Measurements from ENCODE around the gene C2orf80. TPM values are rescaled to one million over a fixed set of nuclear protein-coding genes. Genes with fewer than 3 reads are reported as not detected.

Gene C2orf80
- total and polyA plus RNA-seq, 4 donors, result 6.4 to 35.4 (median 23.3) TPM

DNA sequence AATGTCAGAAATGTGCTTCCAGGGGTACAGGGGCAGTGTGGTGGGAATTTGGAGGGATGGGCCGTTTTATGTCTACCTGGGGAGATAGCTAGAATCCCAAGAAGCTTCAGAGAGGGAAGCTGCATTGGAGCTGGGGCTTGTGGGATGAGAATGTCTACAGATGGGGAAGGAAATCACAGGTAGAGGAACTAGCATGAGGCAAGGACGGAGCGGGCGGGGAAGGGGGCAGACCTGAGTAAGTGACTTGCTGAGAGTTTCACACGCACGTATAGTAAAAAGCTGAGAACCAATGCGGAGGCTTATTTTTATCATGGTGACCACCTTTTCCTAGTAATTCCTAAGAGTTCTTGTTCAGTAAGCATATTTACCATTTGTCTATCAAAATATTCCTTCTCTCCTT lies 6.3 kb downstream of the C2orf80 start:
- Histone ChIP-seq H3K9me3 (ENCODE audit: control insufficient read depth, insufficient read depth, low read length) (no peaks in the 10 kb centered on the region), H3K4me1 (ENCODE audit: control insufficient read depth, insufficient read depth, low read length) (peaks cover 13% of the 10 kb centered on the region), H3K36me3 (ENCODE audit: control insufficient read depth, insufficient read depth, low read length) (peaks cover 2% of the 10 kb centered on the region), H3K27ac (ENCODE audit: low read depth, low read length) (no peak overlapping the region), H3K27me3 (ENCODE audit: control insufficient read depth, insufficient read depth, low read length) (no peaks in the 10 kb centered on the region), H3K4me3 (ENCODE audit: low read depth, low read length) (no peak overlapping the region)
- 32% methylated on average over 4 of the region's 7 CpGs for whole genome bisulfite sequencing (ENCODE audit: insufficient coverage)
- DNase-seq (ENCODE audit: low read depth in 4 of 6, low spot score in 6 of 6), result no peak

DNA sequence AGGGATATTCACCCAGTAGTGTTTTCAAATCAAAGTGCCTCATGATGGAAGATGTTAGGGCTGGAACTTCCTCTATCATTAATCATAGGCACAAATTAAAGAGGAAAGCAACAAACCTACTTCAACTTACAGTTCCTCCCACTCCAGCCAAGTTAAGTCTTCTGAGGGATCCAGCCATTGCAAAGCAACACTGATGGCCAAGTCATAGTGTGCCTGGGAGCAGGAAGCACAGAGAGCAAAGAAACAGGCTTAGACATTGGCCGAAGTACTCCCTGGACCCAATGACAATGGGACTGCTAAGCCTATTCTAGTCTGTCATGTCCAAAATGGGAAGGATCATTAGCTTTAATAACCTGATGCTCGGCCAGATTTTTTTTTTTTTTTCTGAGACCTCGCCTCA lies 7.0 kb downstream of the C2orf80 start:
- peak in 1 of 6 donors; percentile 14 for DNase-seq (ENCODE audit: low read depth in 4 of 6, low spot score in 6 of 6)
- Histone ChIP-seq H3K27ac (ENCODE audit: low read depth, low read length) (no peak overlapping the region), H3K4me3 (ENCODE audit: low read depth, low read length) (no peak overlapping the region), H3K27me3 (ENCODE audit: control insufficient read depth, insufficient read depth, low read length) (no peaks in the 10 kb centered on the region), H3K4me1 (ENCODE audit: control insufficient read depth, insufficient read depth, low read length) (peaks cover 12% of the 10 kb centered on the region), H3K9me3 (ENCODE audit: control insufficient read depth, insufficient read depth, low read length) (no peaks in the 10 kb centered on the region), H3K36me3 (ENCODE audit: control insufficient read depth, insufficient read depth, low read length) (peaks cover 2% of the 10 kb centered on the region)
- WGBS (ENCODE audit: insufficient coverage), result 38% methylated on average over 1 of the region's 3 CpGs

DNA sequence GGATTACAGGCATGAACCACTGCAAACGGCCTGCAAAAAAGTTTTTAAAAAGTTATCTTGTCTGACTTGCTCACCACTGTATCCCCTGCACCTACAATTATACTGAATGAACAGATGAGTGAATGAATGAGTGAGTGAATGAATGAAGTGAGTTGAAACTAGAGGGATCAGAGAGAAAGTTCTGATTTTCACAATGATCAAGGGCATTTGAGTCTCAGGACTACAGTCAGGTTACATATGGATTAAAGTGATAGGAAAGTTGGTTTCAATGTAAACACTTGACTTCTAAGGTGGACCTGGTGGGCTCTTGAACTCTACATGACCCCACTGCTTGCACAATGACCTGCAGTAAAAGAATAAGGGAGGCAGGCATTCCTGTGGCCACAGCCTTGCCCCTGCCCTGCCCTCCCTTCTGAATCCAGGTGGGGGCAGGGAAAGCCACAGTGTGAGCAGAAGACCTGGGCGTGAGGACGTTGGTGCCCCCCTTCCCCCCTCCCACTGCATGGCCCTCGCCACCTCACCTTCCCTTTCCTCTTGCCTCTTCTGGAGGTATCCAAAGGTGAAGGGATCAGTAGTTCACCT lies 10.7 kb downstream of the C2orf80 start:
- H3K27ac ChIP-seq (ENCODE audit: low read depth, low read length), result no peak overlapping the region
- DNase-seq (ENCODE audit: low read depth in 4 of 6, low spot score in 6 of 6), result no peak
- peaks cover 2% of the 10 kb centered on the region for H3K36me3 ChIP-seq (ENCODE audit: control insufficient read depth, insufficient read depth, low read length)
- H3K4me3 ChIP-seq (ENCODE audit: low read depth, low read length), result no peak overlapping the region
- H3K27me3 ChIP-seq (ENCODE audit: control insufficient read depth, insufficient read depth, low read length), result no peaks in the 10 kb centered on the region
- no CpG with 5 or more reads among the region's 4 CpGs for WGBS (ENCODE audit: insufficient coverage)
- peaks cover 17% of the 10 kb centered on the region for H3K4me1 ChIP-seq (ENCODE audit: control insufficient read depth, insufficient read depth, low read length)
- no peaks in the 10 kb centered on the region for H3K9me3 ChIP-seq (ENCODE audit: control insufficient read depth, insufficient read depth, low read length)

DNA sequence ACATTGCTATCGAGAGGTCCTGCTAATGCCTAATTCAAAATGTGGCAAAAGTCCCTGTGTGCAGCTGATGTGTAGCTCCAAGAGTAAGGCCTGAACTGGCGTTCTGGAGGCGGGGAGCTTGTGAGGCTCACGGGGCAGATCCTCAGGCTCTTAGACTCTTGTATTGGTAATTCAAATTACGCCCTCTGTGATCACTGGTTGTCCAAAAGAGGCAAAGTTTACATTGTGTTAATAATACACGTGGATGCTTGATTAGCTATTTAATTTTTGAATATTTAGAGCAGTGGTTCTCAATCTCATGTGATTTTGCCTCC lies 14.0 kb downstream of the C2orf80 start:
- H3K4me1 ChIP-seq (ENCODE audit: control insufficient read depth, insufficient read depth, low read length), result peaks cover 10% of the 10 kb centered on the region
- peak in 2 of 6 donors; percentile 41 to 44 for DNase-seq (ENCODE audit: low read depth in 4 of 6, low spot score in 6 of 6)
- H3K27ac ChIP-seq (ENCODE audit: low read depth, low read length), result peak overlapping the region; percentile 22
- H3K27me3 ChIP-seq (ENCODE audit: control insufficient read depth, insufficient read depth, low read length), result no peaks in the 10 kb centered on the region
- no peaks in the 10 kb centered on the region for H3K9me3 ChIP-seq (ENCODE audit: control insufficient read depth, insufficient read depth, low read length)
- 50% methylated on average over 3 of the region's 6 CpGs for WGBS (ENCODE audit: insufficient coverage)
- H3K36me3 ChIP-seq (ENCODE audit: control insufficient read depth, insufficient read depth, low read length), result peaks cover 4% of the 10 kb centered on the region
- H3K4me3 ChIP-seq (ENCODE audit: low read depth, low read length), result no peak overlapping the region

DNA sequence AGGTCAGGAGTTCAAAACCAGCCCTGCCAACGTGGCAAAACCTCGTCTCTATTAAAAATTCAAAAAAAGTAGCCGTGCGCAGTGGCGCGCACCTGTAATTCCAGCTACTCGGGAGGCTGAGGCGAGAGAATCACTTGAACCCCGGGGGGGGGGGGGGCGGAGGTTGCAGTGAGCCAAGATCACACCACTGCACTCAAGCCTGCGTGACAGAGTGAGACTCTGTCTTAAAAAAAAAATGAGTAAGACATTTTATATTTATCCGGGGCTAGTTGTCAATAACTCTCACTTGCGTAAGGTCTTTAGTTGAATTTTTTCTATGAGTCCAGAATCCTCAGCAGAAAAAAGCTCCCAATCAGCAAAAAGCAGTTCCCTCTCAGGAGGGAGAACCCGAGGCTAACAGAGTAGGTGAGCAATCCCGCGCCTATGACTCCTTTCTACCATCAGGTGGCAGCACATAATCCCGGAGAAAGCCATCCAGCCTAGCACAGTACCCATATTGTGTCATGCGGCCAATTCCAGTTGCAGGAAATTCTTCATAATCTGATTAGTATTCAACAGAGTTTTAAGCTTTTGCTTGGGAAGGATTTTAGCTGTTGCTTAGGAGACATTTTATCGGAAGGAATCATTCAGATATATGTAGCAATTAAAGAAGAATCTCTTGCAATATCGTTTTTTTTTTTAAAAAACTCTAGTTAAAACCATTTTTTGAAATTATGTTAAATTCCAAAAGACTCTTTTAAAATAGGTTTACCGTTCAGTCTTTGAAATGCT lies 14.6 kb downstream of the C2orf80 start:
- peaks cover 10% of the 10 kb centered on the region for H3K4me1 ChIP-seq (ENCODE audit: control insufficient read depth, insufficient read depth, low read length)
- no peak overlapping the region for H3K4me3 ChIP-seq (ENCODE audit: low read depth, low read length)
- H3K36me3 ChIP-seq (ENCODE audit: control insufficient read depth, insufficient read depth, low read length), result peaks cover 4% of the 10 kb centered on the region
- H3K27ac ChIP-seq (ENCODE audit: low read depth, low read length), result peak overlapping the region; percentile 22
- H3K27me3 ChIP-seq (ENCODE audit: control insufficient read depth, insufficient read depth, low read length), result no peaks in the 10 kb centered on the region
- peak in 5 of 6 donors; percentile 70 to 97 (median 82) for DNase-seq (ENCODE audit: low read depth in 4 of 6, low spot score in 6 of 6)
- whole genome bisulfite sequencing (ENCODE audit: insufficient coverage), result no CpG with 5 or more reads among the region's 21 CpGs
- no peaks in the 10 kb centered on the region for H3K9me3 ChIP-seq (ENCODE audit: control insufficient read depth, insufficient read depth, low read length)

DNA sequence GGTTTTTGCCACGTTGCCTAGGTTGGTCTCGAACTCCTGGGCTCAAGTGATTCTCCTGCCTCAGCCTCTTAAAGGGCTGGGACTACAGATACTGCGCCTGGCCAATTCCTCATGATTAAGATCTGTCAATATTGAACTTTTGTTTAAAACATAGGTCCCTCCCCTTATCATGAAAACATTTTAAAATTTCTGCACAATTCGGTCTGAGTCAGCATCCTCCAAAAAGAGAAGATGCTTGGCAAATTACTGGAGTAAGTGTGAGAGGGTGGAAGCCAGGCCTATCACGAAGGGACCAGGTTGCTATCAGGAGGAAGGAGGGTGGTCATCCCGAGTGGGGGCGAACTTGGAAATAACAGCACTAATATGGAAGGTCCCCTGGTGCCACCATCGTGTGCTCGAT lies 15.7 kb downstream of the C2orf80 start:
- WGBS (ENCODE audit: insufficient coverage), result 95% methylated on average over 4 of the region's 9 CpGs

DNA sequence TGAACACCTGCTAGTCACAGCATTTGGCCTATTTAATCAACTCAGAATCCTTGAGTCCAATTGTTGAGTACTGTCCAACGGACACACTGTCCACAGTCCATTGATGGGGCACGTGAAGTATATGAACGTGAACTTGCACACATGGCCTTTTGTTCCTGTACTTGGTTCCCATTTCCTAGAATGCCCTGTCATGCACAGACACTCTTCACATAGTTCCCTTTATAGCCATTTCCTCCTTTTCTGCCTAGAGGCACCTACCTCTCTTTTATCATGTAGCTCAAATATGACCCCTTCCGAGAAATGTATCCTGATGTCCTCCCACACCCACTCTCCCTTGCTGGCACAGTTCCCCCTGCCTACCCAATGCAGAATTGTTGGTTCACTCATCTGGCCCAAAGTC lies 17.7 kb downstream of the C2orf80 start:
- DNase-seq (ENCODE audit: low read depth in 4 of 6, low spot score in 6 of 6), result no peak

More for the DNA sequence above, 15.7 kb downstream of the C2orf80 start:
- Histone ChIP-seq H3K4me3 (ENCODE audit: low read depth, low read length) (no peak overlapping the region), H3K9me3 (ENCODE audit: control insufficient read depth, insufficient read depth, low read length) (no peaks in the 10 kb centered on the region), H3K36me3 (ENCODE audit: control insufficient read depth, insufficient read depth, low read length) (peaks cover 2% of the 10 kb centered on the region), H3K27me3 (ENCODE audit: control insufficient read depth, insufficient read depth, low read length) (no peaks in the 10 kb centered on the region), H3K27ac (ENCODE audit: low read depth, low read length) (no peak overlapping the region), H3K4me1 (ENCODE audit: control insufficient read depth, insufficient read depth, low read length) (peaks cover 10% of the 10 kb centered on the region)
- no peak for DNase-seq (ENCODE audit: low read depth in 4 of 6, low spot score in 6 of 6)

DNA sequence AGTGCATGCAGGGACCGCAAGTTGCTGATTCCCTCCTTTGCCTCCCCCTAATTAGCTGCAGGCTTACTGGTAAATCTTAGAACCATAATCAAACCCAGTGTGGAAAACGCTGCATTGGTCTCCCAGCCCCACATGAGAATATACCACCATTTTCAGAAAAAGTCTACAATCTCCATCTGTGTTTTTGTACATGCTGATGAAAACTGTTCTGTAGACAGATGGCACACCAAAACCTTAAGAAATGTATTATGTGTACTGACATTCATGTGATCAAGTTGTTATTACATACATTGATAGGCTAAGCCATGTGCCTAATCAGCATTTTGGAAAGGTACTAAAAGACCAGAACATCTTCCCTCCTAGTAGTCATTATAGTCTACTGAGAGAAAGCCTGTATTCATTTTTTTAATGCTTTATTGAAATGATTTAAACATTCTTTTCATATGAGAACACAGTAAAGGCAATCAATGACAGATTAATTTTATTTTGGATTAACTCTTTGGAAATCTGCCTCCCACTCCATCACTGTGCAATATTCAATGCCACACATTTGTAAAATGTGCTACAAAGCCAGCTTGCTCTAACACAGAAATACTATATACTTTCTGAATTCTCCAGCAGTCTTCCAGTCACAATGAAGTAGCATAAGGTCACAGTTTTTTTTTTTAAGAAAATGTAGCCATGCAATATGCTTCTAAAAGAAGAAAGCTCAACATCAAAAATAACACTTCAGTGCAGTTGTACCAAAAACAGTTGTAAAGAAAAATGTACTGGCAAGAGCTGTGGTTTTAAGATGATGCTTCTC lies 24.7 kb downstream of the C2orf80 start:
- H3K4me3 ChIP-seq (ENCODE audit: low read depth, low read length), result no peak overlapping the region
- no peaks in the 10 kb centered on the region for H3K27me3 ChIP-seq (ENCODE audit: control insufficient read depth, insufficient read depth, low read length)
- H3K27ac ChIP-seq (ENCODE audit: low read depth, low read length), result no peak overlapping the region
- DNase-seq (ENCODE audit: low read depth in 4 of 6, low spot score in 6 of 6), result peak in 1 of 6 donors; percentile 80
- peaks cover 3% of the 10 kb centered on the region for H3K36me3 ChIP-seq (ENCODE audit: control insufficient read depth, insufficient read depth, low read length)
- WGBS (ENCODE audit: insufficient coverage), result 83% methylated on average over 1 of the region's 2 CpGs
- no peaks in the 10 kb centered on the region for H3K9me3 ChIP-seq (ENCODE audit: control insufficient read depth, insufficient read depth, low read length)
- H3K4me1 ChIP-seq (ENCODE audit: control insufficient read depth, insufficient read depth, low read length), result no peaks in the 10 kb centered on the region

More for the DNA sequence above, 17.7 kb downstream of the C2orf80 start:
- H3K9me3 ChIP-seq (ENCODE audit: control insufficient read depth, insufficient read depth, low read length), result no peaks in the 10 kb centered on the region
- peaks cover 2% of the 10 kb centered on the region for H3K36me3 ChIP-seq (ENCODE audit: control insufficient read depth, insufficient read depth, low read length)
- H3K27ac ChIP-seq (ENCODE audit: low read depth, low read length), result no peak overlapping the region
- WGBS (ENCODE audit: insufficient coverage), result 79% methylated on average over 4 of the region's 4 CpGs
- no peak overlapping the region for H3K4me3 ChIP-seq (ENCODE audit: low read depth, low read length)
- peaks cover 10% of the 10 kb centered on the region for H3K4me1 ChIP-seq (ENCODE audit: control insufficient read depth, insufficient read depth, low read length)
- no peaks in the 10 kb centered on the region for H3K27me3 ChIP-seq (ENCODE audit: control insufficient read depth, insufficient read depth, low read length)

DNA sequence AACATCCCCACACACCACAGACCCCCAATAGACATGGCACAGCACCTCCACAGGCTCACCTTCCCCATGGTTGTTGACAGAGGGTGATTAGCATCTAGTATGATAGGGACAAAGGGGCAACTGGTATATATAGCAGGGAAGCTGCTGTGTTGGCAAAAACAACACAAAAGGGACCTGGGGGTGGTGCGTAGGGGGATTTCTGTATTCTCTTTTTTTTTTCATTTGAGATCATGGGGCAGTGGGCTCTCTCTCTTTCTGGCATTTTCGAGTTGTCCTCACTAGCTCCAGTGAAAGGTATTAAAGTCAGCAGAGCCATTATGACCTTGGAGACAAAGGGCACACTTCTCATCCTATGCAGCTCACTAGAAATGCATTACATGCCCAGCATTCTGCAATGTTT lies 26.3 kb downstream of the C2orf80 start, which contains the start of gene CRYGA:
TSS of gene CRYGA (minus strand) at position 101 of the 400 bp plus-strand sequence. CDS start at position 68, 33 bp downstream.
- no peak within 1 kb of the TSS for H3K27ac ChIP-seq (ENCODE audit: low read depth, low read length)
- WGBS (ENCODE audit: insufficient coverage), result 50% methylated on average over 1 of the region's 2 CpGs
- no peaks in the 10 kb centered on the region for H3K4me1 ChIP-seq (ENCODE audit: control insufficient read depth, insufficient read depth, low read length)
- no peak for DNase-seq (ENCODE audit: low read depth in 4 of 6, low spot score in 6 of 6)
- H3K9me3 ChIP-seq (ENCODE audit: control insufficient read depth, insufficient read depth, low read length), result no peaks in the 10 kb centered on the region
- no peaks in the 10 kb centered on the region for H3K27me3 ChIP-seq (ENCODE audit: control insufficient read depth, insufficient read depth, low read length)
- H3K4me3 ChIP-seq (ENCODE audit: low read depth, low read length), result no peak within 1 kb of the TSS
- H3K36me3 ChIP-seq (ENCODE audit: control insufficient read depth, insufficient read depth, low read length), result peaks cover 3% of the 10 kb centered on the region

All from spinal cord (tissue), 10 donors.